SK-N-MC (cell line): ENCODE results near the gene ELMO2.

Source experiments
- EZH2 ChIP-seq: fragments of 200-600 bp; sonication (generic); IDR thresholded peaks from one replicate; pipeline ENCODE4 v1.6.1; 2017; ENCODE audit warnings: antibody characterized with exemption
- FOXP2 ChIP-seq: optimal IDR thresholded peaks from 2 replicates; pipeline ENCODE3; 2011; ENCODE audit warnings: mild to moderate bottlenecking, moderate library complexity; ENCODE audit not compliant: insufficient read depth; ENCODE audit errors: extremely low read length, control extremely low read depth
- POLR2AphosphoS5 ChIP-seq: IDR thresholded peaks from 2 replicates; pipeline ENCODE4 v1.6.1; 2012; ENCODE audit warnings: mild to moderate bottlenecking, low read depth, low read length, borderline replicate concordance

DNA sequence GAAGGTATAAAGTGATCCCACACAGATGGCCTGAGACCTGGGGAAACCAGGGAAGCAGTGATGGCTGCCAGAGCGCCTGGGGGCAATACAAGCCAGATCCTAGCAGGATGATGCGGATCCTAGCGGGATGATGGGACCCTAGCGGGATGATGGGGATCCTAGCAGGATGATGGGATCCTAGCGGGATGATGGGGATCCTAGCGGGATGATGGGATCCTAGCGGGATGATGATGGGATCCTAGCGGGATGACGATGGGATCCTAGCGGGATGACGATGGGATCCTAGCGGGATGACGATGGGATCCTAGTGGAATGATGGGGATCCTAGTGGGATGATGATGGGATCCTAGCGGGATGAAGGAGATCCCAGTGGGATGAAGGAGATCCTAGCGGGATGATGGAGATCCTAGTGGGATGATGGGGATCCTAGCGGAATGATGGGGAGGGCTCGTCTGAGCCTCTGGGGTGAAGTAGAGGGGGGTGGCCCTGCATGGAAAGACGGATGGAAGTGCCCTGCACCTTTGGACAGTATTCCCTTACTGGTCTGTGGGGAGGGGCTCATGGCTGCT, 54.0 kb downstream of the ELMO2 start:
- no peak for TF ChIP-seq POLR2AphosphoS5
- no peak for TF ChIP-seq EZH2
- no peak for TF ChIP-seq FOXP2
